Liver (tissue), 9 donors: ENCODE results near the gene CCL8. TPM values are rescaled to one million over a fixed set of nuclear protein-coding genes. Genes with fewer than 3 reads are reported as not detected.

Experiments
- DNase-seq: peaks from one replicate; pipeline ENCODE4 v3.0.0-alpha.2; 2017; ENCODE audit warnings: low spot score
- H3K27ac ChIP-seq, 2 donors: one replicate each; pipeline ENCODE4 v1.7.0; 2013; ENCODE audit warnings: inconsistent platforms in 2 of 2, low read length in 2 of 2, control low read depth in 1 of 2, low read depth in 1 of 2, mild to moderate bottlenecking in 1 of 2
- H3K27me3 ChIP-seq, 4 donors: one replicate each; pipeline versions ENCODE4 v1.6.1 to v1.7.0; 2013; ENCODE audit warnings: low read length in 3 of 4, inconsistent platforms in 1 of 4, mild to moderate bottlenecking in 1 of 4, moderate library complexity in 1 of 4; ENCODE audit not compliant: control insufficient read depth in 4 of 4, insufficient read depth in 4 of 4
- H3K36me3 ChIP-seq, 4 donors: one replicate each; pipeline versions ENCODE4 v1.6.1 to v1.7.0; 2013; ENCODE audit warnings: low read length in 3 of 4, mild to moderate bottlenecking in 3 of 4, low read depth in 1 of 4, moderate library complexity in 1 of 4; ENCODE audit not compliant: control insufficient read depth in 4 of 4, insufficient read depth in 3 of 4
- H3K4me1 ChIP-seq, 4 donors: one replicate each; pipeline versions ENCODE4 v1.6.1 to v1.7.0; 2013; ENCODE audit warnings: low read length in 3 of 4, mild to moderate bottlenecking in 3 of 4, moderate library complexity in 1 of 4; ENCODE audit not compliant: control insufficient read depth in 4 of 4, insufficient read depth in 4 of 4
- H3K4me3 ChIP-seq, 3 donors: one replicate each; pipeline versions ENCODE4 v1.6.1 to v1.7.0; 2013; ENCODE audit warnings: low read length in 3 of 3, control low read depth in 1 of 3, low read depth in 1 of 3, mild to moderate bottlenecking in 1 of 3
- H3K9ac ChIP-seq, 2 donors: one replicate each; pipeline ENCODE4 v1.7.0; 2013; ENCODE audit warnings: low read length in 2 of 2, mild to moderate bottlenecking in 2 of 2, moderate library complexity in 2 of 2, control low read depth in 1 of 2, low read depth in 1 of 2
- H3K9me3 ChIP-seq, 4 donors: one replicate each; pipeline versions ENCODE4 v1.6.1 to v1.7.0; 2013; ENCODE audit warnings: low read length in 3 of 4; ENCODE audit not compliant: control insufficient read depth in 4 of 4
- CTCF ChIP-seq: fragments of 150-350 bp; IDR thresholded peaks from 2 replicates; pipeline ENCODE4 v1.5.1; 2017; ENCODE audit warnings: improper control_type of control experiment, low read depth, low read length; ENCODE audit not compliant: missing input control
- EGR1 ChIP-seq, 2 donors: IDR thresholded peaks; 2 replicates each; pipeline ENCODE4 v1.6.1; 2016 to 2018; ENCODE audit warnings: antibody characterized with exemption in 2 of 2, low read depth in 2 of 2
- FOXA1 ChIP-seq: IDR thresholded peaks from 2 replicates; pipeline ENCODE4 v1.6.1; 2016; ENCODE audit warnings: antibody characterized with exemption
- FOXA2 ChIP-seq: IDR thresholded peaks from 2 replicates; pipeline ENCODE4 v1.6.1; 2016; ENCODE audit warnings: antibody characterized with exemption
- GABPA ChIP-seq, 2 donors: IDR thresholded peaks in 1 of 2; conservative IDR thresholded peaks in 1 of 2; 2 replicates each; pipeline ENCODE4 v1.6.1; 2016; ENCODE audit warnings: antibody characterized with exemption in 2 of 2, mild to moderate bottlenecking in 1 of 2, moderate library complexity in 1 of 2
- HNF4A ChIP-seq, 2 donors: conservative IDR thresholded peaks; 2 replicates each; pipeline ENCODE4 v1.6.1; 2016; ENCODE audit warnings: antibody characterized with exemption in 2 of 2, mild to moderate bottlenecking in 2 of 2
- JUND ChIP-seq, 2 donors: IDR thresholded peaks; 2 replicates each; pipeline ENCODE4 v1.6.1; 2016; ENCODE audit warnings: antibody characterized with exemption in 2 of 2
- MAX ChIP-seq: IDR thresholded peaks from 2 replicates; pipeline ENCODE4 v1.6.1; 2016; ENCODE audit warnings: antibody characterized with exemption
- NR2F2 ChIP-seq: IDR thresholded peaks from 2 replicates; pipeline ENCODE4 v1.6.1; 2016; ENCODE audit warnings: antibody characterized with exemption
- RAD21 ChIP-seq, 2 donors: IDR thresholded peaks; 2 replicates each; pipeline ENCODE4 v1.6.1; 2016; ENCODE audit warnings: antibody characterized with exemption in 2 of 2, mild to moderate bottlenecking in 2 of 2
- REST ChIP-seq: IDR thresholded peaks from 2 replicates; pipeline ENCODE4 v1.6.1; 2016; ENCODE audit warnings: antibody characterized with exemption, mild to moderate bottlenecking
- RXRA ChIP-seq, 2 donors: IDR thresholded peaks; 2 replicates each; pipeline ENCODE4 v1.6.1; 2017 to 2018; ENCODE audit warnings: antibody characterized with exemption in 2 of 2, mild to moderate bottlenecking in 1 of 2
- SP1 ChIP-seq: IDR thresholded peaks from 2 replicates; pipeline ENCODE4 v1.6.1; 2018; ENCODE audit warnings: antibody characterized with exemption, mild to moderate bottlenecking
- TAF1 ChIP-seq: conservative IDR thresholded peaks from 2 replicates; pipeline ENCODE4 v1.6.1; 2016; ENCODE audit warnings: antibody characterized with exemption, mild to moderate bottlenecking
- YY1 ChIP-seq: IDR thresholded peaks from 2 replicates; pipeline ENCODE4 v1.6.1; 2016; ENCODE audit warnings: antibody characterized with exemption, mild to moderate bottlenecking
- WGBS: extraction: QIAGEN DNeasy Blood & Tissue Kit; methylation state at CpG from one replicate; pipeline ENCODE4 v1.1.7; 2013; 5-methylcytosine and 5-hydroxymethylcytosine counted together
- polyA plus RNA-seq, 2 donors: library from polyadenylated mRNA; stranded (reverse) in 1 of 2; unstranded in 1 of 2; fragments of 200-250 nt in 1 of 2; fragments of >200 nt in 1 of 2; fragmentation: Nextera tagmentation in 1 of 2; extraction: Ambion mirVana in 1 of 2; gene quantifications; one replicate each; pipeline versions ENCODE4 v1.2.1 to v1.2.3, GENCODE V29; 2013 to 2015
- total RNA-seq, 2 donors: library from RNA; depleted of rRNA; stranded (reverse); fragments of >200 nt; gene quantifications; one replicate each; pipeline ENCODE4 v1.2.3, GENCODE V29; 2014
- TF ChIP-seq, protein P1 (sequence below): IDR thresholded peaks from 2 replicates; pipeline ENCODE4 v1.6.1; 2016; ENCODE audit warnings: antibody characterized with exemption
- TF ChIP-seq, protein P2 (sequence below): IDR thresholded peaks from 2 replicates; pipeline ENCODE4 v1.6.1; 2016; ENCODE audit warnings: antibody characterized with exemption
- donor health status: healthy.
- donor health status: healthy.
- donor health status: healthy.
- donor health status: healthy.
- donor health status: healthy.

CCL8 gene
- total and polyA plus RNA-seq, 4 donors, result 0.03 TPM; not detected in 3

DNA sequence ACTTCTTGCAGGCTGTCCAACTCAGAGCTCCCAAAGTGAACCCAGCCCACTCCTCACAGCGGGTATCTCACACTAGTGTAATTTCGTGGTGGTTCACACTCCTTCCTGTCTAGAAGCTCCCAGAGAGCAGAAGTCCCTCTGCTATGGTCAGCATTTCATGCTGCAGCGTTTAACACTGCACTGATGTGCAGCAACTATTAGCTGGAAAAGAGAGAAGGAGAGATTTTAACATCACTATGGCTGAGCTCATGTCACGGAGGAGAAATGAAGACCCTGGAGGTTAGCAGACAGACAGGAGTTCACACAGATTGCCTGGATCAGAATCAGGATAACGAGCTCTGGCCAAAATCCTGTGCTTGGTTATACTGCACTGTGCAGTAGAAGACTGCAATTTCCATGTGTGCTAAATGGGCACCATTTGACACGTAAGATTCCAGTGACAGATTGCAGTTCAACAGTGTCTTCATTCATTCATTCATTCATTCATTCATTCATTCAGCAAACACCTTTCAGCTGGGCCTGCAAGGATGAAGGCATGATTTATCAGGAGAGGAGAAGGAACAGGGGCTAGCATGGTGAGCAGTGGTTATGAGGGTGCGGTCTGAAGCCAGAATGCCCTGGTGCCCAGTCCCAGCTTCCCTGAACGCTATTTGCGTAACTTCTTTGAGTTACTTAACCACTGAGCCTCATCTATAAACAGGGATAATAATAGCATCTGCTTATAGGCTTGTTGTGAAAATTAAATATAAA lies 49.1 kb downstream of the CCL8 start:
- 59% methylated on average over 9 of the region's 9 CpGs for WGBS
- H3K27ac ChIP-seq, result no peak overlapping the region
- no peaks in the 10 kb centered on the region for H3K36me3 ChIP-seq
- DNase-seq, result no peak
- no peaks in the 10 kb centered on the region for H3K27me3 ChIP-seq
- H3K4me3 ChIP-seq, result no peak overlapping the region
- H3K9me3 ChIP-seq, result no peaks in the 10 kb centered on the region
- H3K4me1 ChIP-seq, result peaks cover 7 to 20% (median 18%) of the 10 kb centered on the region in 4 donors
- no peak for TF ChIP-seq NR2F2
- TF ChIP-seq EGR1 (IDR thresholded peaks at IDR 0.05; ENCODE audit: low read depth in 2 of 2), result no peak
- no peak for TF ChIP-seq FOXA1
- no peak for TF ChIP-seq FOXA2
- no peak for TF ChIP-seq RXRA (IDR thresholded peaks at IDR 0.05)
- TF ChIP-seq YY1, result no peak
- no peak for TF ChIP-seq HNF4A (conservative IDR thresholded peaks at IDR 0.05)
- TF ChIP-seq CTCF, result no peak
- TF ChIP-seq, protein P1, sequence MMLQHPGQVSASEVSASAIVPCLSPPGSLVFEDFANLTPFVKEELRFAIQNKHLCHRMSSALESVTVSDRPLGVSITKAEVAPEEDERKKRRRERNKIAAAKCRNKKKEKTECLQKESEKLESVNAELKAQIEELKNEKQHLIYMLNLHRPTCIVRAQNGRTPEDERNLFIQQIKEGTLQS, result no peak
- no peak for TF ChIP-seq REST
- TF ChIP-seq MAX, result no peak
- TF ChIP-seq GABPA (IDR thresholded peaks at IDR 0.05 in 1 of 2, conservative IDR thresholded peaks at IDR 0.05 in 1 of 2), result no peak
- TF ChIP-seq, protein P2, sequence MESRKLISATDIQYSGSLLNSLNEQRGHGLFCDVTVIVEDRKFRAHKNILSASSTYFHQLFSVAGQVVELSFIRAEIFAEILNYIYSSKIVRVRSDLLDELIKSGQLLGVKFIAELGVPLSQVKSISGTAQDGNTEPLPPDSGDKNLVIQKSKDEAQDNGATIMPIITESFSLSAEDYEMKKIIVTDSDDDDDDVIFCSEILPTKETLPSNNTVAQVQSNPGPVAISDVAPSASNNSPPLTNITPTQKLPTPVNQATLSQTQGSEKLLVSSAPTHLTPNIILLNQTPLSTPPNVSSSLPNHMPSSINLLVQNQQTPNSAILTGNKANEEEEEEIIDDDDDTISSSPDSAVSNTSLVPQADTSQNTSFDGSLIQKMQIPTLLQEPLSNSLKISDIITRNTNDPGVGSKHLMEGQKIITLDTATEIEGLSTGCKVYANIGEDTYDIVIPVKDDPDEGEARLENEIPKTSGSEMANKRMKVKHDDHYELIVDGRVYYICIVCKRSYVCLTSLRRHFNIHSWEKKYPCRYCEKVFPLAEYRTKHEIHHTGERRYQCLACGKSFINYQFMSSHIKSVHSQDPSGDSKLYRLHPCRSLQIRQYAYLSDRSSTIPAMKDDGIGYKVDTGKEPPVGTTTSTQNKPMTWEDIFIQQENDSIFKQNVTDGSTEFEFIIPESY, result no peak
- no peak overlapping the region for H3K9ac ChIP-seq

DNA sequence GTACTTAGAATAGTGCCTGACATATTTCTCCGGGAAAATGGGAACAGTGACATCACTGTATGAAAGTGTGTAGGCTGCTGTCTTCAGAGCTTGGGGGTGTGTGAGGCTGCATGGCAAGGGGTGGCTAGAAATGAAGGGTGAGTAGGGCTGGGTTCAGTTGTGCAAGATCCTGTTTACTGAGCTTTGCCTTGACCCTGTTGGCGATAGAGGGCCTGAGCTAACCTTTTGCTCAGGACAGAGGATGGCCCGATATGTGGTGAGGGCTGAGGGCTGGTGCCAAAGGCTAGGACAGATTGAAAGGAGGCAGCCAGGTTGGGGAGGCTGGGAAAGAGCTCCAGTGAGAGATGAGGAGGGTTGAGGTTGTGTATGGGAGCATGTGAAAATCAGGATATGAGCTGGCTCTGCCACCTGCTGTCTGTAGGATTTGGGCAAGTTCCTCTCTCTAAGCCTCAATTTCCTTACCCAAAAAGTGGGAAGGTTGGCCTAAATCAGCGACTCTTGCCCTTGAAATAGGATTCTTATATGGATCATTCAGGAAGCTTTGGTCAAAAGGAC lies 49.8 kb downstream of the CCL8 start:
- Histone ChIP-seq H3K36me3 (no peaks in the 10 kb centered on the region), H3K27me3 (no peaks in the 10 kb centered on the region), H3K9ac (no peak overlapping the region), H3K4me1 (peaks cover 7 to 20% (median 18%) of the 10 kb centered on the region in 4 donors), H3K27ac (no peak overlapping the region), H3K4me3 (no peak overlapping the region), H3K9me3 (no peaks in the 10 kb centered on the region)
- DNase-seq, result no peak
- TF ChIP-seq YY1, result peak; percentile 50
- TF ChIP-seq TAF1, result no peak
- peak; percentile 63 for TF ChIP-seq NR2F2
- peak; percentile 64 for TF ChIP-seq MAX
- TF ChIP-seq, protein P2, result no peak
- TF ChIP-seq JUND (IDR thresholded peaks at IDR 0.05), result peak in 1 of 2 donors; percentile 54
- TF ChIP-seq FOXA1, result peak; percentile 74
- peak; percentile 94 to 95 for TF ChIP-seq RXRA (IDR thresholded peaks at IDR 0.05)
- TF ChIP-seq GABPA (IDR thresholded peaks at IDR 0.05 in 1 of 2, conservative IDR thresholded peaks at IDR 0.05 in 1 of 2), result peak in 1 of 2 donors; percentile 65
- TF ChIP-seq HNF4A (conservative IDR thresholded peaks at IDR 0.05), result peak; percentile 68 to 87
- no peak for TF ChIP-seq RAD21 (IDR thresholded peaks at IDR 0.05)
- TF ChIP-seq SP1, result peak; percentile 58
- peak; percentile 84 for TF ChIP-seq FOXA2
- WGBS, result 33% methylated on average over 4 of the region's 4 CpGs
